Stomach (tissue), 9 donors: ENCODE data around the gene PRDX2. TPM values are rescaled to one million over a fixed set of nuclear protein-coding genes. Genes with fewer than 3 reads are reported as not detected.

Source experiments
- DNase-seq, 2 donors: peaks; one replicate each; pipeline versions ENCODE4 v3.0.0 to v3.0.0-alpha.2; 2013 to 2019
- H3K27ac ChIP-seq, 5 donors: fragments of 200-600 bp in 4 of 5; sonication (generic) in 4 of 5; one replicate each; pipeline ENCODE4 v1.5.1; 2013 to 2019; ENCODE audit warnings: mild to moderate bottlenecking in 1 of 5, moderate library complexity in 1 of 5
- H3K27me3 ChIP-seq, 3 donors: fragments of 200-600 bp; sonication (generic); one replicate each; pipeline ENCODE4 v1.5.1; 2017 to 2019; ENCODE audit warnings: mixed run types in 1 of 3
- H3K36me3 ChIP-seq, 4 donors: fragments of 200-600 bp; sonication (generic); 1 replicate in 3 of 4; 2 replicates in 1 of 4; pipeline ENCODE4 v1.5.1; 2016 to 2019
- H3K4me1 ChIP-seq, 4 donors: fragments of 200-600 bp; sonication (generic); one replicate each; pipeline ENCODE4 v1.5.1; 2016 to 2019
- H3K4me3 ChIP-seq, 4 donors: fragments of 200-600 bp; sonication (generic) in 3 of 4; one replicate each; pipeline ENCODE4 v1.5.1; 2016 to 2019; ENCODE audit warnings: mild to moderate bottlenecking in 1 of 4
- H3K9me3 ChIP-seq, 4 donors: fragments of 200-600 bp; sonication (generic); one replicate each; pipeline ENCODE4 v1.5.1; 2016 to 2019
- CTCF ChIP-seq, 7 experiments: fragments of 450-650 bp in 4 of 7; fragments of 200-600 bp in 3 of 7; sonication (generic) in 3 of 7; IDR thresholded peaks; one replicate each; pipeline ENCODE4 v1.5.1; 2016 to 2019; ENCODE audit warnings: antibody characterized with exemption in 7 of 7, control low read depth in 2 of 7, mild to moderate bottlenecking in 1 of 7
- EP300 ChIP-seq: sonication (generic); formaldehyde crosslinking; IDR thresholded peaks from one replicate; pipeline ENCODE4 v1.6.1; 2017; ENCODE audit warnings: antibody characterized with exemption
- POLR2A ChIP-seq, 4 donors: fragments of 450-650 bp; IDR thresholded peaks; one replicate each; pipeline ENCODE4 v1.6.1; 2016; ENCODE audit warnings: antibody characterized with exemption in 4 of 4, control low read depth in 2 of 4, mild to moderate bottlenecking in 1 of 4, moderate library complexity in 1 of 4
- POLR2AphosphoS5 ChIP-seq, 3 donors: sonication (generic); formaldehyde crosslinking; IDR thresholded peaks; one replicate each; pipeline ENCODE4 v1.6.1; 2016; ENCODE audit warnings: antibody characterized with exemption in 3 of 3
- WGBS, 5 donors: extraction: QIAGEN DNeasy Blood & Tissue Kit in 3 of 5; methylation state at CpG; one replicate each; pipeline versions ENCODE4 v1.1.5 to v1.1.7; 2013 to 2018; 5-methylcytosine and 5-hydroxymethylcytosine counted together
- intact Hi-C: fragments of 100-400 bp; cut with DNase I; formaldehyde crosslinking; loops from one replicate; pipeline ENCODE4 v1.15.1; 2023; ENCODE audit warnings: low total_unique reads
- polyA plus RNA-seq, 3 donors: library from polyadenylated mRNA; stranded (reverse); fragments of 200-250 nt; gene quantifications; one replicate each; pipeline ENCODE4 v1.2.3, GENCODE V29; 2013
- total RNA-seq, 5 donors: library from RNA; depleted of rRNA; stranded (reverse); fragments of >200 nt; gene quantifications; one replicate each; pipeline versions ENCODE4 v1.1.0 to v1.2.3, GENCODE V29; 2014 to 2016
- donor health status: healthy with polysubstance abuse.
- donor health status: Bipolar disorder and iron deficiency.
- donor health status: healthy.

The PRDX2 gene
- total and polyA plus RNA-seq, 8 donors = 118 to 284 (median 226) TPM

DNA sequence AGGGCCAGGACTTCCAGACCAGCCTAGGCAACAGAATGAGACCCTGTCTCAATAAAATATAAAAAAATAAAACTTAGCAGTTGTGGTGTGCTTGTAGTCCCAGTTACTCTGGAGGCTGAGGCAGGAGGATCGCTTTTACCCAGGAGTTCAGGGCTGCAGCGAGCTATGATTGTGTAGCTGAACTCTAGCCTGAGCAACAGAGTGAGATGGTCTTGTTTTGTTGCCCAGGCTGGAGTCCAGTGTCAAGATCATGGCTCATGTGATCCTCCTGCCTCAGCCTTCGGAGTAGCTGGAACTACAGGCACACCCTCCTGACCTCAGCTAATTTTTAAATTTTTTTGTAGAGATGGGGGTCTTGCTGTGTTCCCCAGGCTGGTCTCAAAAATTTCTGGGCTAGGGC is 14.6 kb downstream of the PRDX2 start:
- H3K27me3 ChIP-seq = no peaks in the 10 kb centered on the region
- H3K27ac ChIP-seq = peak overlapping the region; percentile 92 to 100 (median 95)
- TF ChIP-seq POLR2A (IDR thresholded peaks at IDR 0.05) = no peak
- no peak for TF ChIP-seq POLR2AphosphoS5 (IDR thresholded peaks at IDR 0.05)
- WGBS, 5 donors = 52 to 67% (median 58%) methylated on average over 3 of the region's 3 CpGs
- intact Hi-C loops = no loop called here
- peak in 1 of 2 donors; percentile 41 for DNase-seq
- no peaks in the 10 kb centered on the region for H3K36me3 ChIP-seq
- peak overlapping the region in 1 of 4 donors; percentile 13 for H3K4me3 ChIP-seq
- H3K4me1 ChIP-seq = peaks cover 80 to 88% (median 81%) of the 10 kb centered on the region in 4 donors
- H3K9me3 ChIP-seq = no peaks in the 10 kb centered on the region

- Histone ChIP-seq H3K4me1 (peaks cover 81 to 91% (median 87%) of the 10 kb centered on the region in 4 donors), H3K27ac (peak overlapping the region; percentile 92 to 100 (median 95)), H3K27me3 (no peaks in the 10 kb centered on the region), H3K36me3 (no peaks in the 10 kb centered on the region), H3K4me3 (peak overlapping the region in 1 of 4 donors; percentile 13), H3K9me3 (no peaks in the 10 kb centered on the region)
- intact Hi-C loops = no loop called here
- 18 to 44% (median 30%) methylated on average over 6 to 18 of the region's 18 CpGs for WGBS, 5 donors
- DNase-seq = peak; percentile 87 to 95
- TF ChIP-seq CTCF (IDR thresholded peaks at IDR 0.05) (no peak), EP300 (no peak), POLR2A (IDR thresholded peaks at IDR 0.05) (no peak), POLR2AphosphoS5 (IDR thresholded peaks at IDR 0.05) (peak; percentile 69 to 84 (median 72))
Measured at GRCh38 chr19:12786141-12786870, 15.3 kb downstream of the PRDX2 start.

GRCh38 chr19:12785431-12786031 is 16.1 kb downstream of the PRDX2 start:
- TF ChIP-seq CTCF (IDR thresholded peaks at IDR 0.05) = no peak
- no peak for TF ChIP-seq POLR2A (IDR thresholded peaks at IDR 0.05)
- no peak for TF ChIP-seq EP300
- no peak for TF ChIP-seq POLR2AphosphoS5 (IDR thresholded peaks at IDR 0.05)
- DNase-seq = peak in 1 of 2 donors; percentile 53
- H3K27ac ChIP-seq = peak overlapping the region; percentile 92 to 100 (median 95)
- no peaks in the 10 kb centered on the region for H3K27me3 ChIP-seq
- H3K4me3 ChIP-seq = no peak overlapping the region
- WGBS, 5 donors = 37 to 62% (median 43%) methylated on average over 4 of the region's 4 CpGs
- H3K9me3 ChIP-seq = no peaks in the 10 kb centered on the region
- H3K4me1 ChIP-seq = peaks cover 76 to 88% (median 85%) of the 10 kb centered on the region in 4 donors
- intact Hi-C loops = no loop called here
- no peaks in the 10 kb centered on the region for H3K36me3 ChIP-seq

DNA sequence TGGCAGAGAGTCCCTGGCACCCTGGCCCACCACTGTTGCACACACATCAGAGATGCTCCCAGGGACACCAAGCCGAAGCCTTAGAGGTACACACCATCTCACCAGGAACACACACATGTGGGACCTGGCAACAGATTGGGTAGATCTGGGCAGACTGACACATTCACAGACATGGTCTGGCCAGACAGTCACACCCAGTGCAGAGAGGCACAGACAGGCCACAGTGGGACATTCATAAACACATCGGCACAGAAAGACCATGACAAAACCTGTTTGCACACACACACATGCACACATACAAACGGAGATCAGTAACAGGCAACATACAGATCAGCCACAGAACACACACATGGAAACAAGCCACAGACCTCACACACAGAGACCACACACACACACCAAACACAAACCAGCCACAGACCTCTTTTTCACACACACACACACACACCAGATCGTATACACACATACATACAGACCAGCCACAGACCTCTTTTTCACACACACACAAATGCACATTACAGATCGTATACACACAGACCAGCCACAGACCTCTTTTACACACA is 16.6 kb downstream of the PRDX2 start:
- peaks cover 74 to 92% (median 80%) of the 10 kb centered on the region in 4 donors for H3K4me1 ChIP-seq
- intact Hi-C loops = no loop called here
- peak overlapping the region; percentile 92 to 100 (median 95) for H3K27ac ChIP-seq
- no peaks in the 10 kb centered on the region for H3K27me3 ChIP-seq
- 25 to 40% (median 37%) methylated on average over 4 to 5 of the region's 5 CpGs for WGBS, 5 donors
- no peak for TF ChIP-seq POLR2AphosphoS5 (IDR thresholded peaks at IDR 0.05)
- TF ChIP-seq POLR2A (IDR thresholded peaks at IDR 0.05) = no peak
- TF ChIP-seq EP300 = no peak
- no peak for TF ChIP-seq CTCF (IDR thresholded peaks at IDR 0.05)
- peak in 1 of 2 donors; percentile 78 for DNase-seq
- H3K36me3 ChIP-seq = no peaks in the 10 kb centered on the region
- no peak overlapping the region for H3K4me3 ChIP-seq
- H3K9me3 ChIP-seq = no peaks in the 10 kb centered on the region
